22Rv1 (cell line): ENCODE data around the gene ASB13.

Experiments used
- CTCF ChIP-seq: fragments of 450-650 bp; IDR thresholded peaks from 2 replicates; pipeline ENCODE4 v1.5.1; 2017; ENCODE audit warnings: mild to moderate bottlenecking
- ZFX ChIP-seq: fragments of 450-650 bp; IDR thresholded peaks from 2 replicates; pipeline ENCODE4 v1.6.1; 2017; ENCODE audit warnings: antibody characterized with exemption, borderline replicate concordance

GRCh38 chr10:5589661-5590511, 76.5 kb downstream of the ASB13 start:
- TF ChIP-seq ZFX (no peak), CTCF (no peak)
